SK-N-MC (cell line): ENCODE data around the gene GGT1.
"Not testable (repeated sequence)": the region's sequence is repeated elsewhere in the genome, so short reads cannot be mapped to it uniquely, and the experiment has no call there.

Source experiments
- EZH2 ChIP-seq: fragments of 200-600 bp; sonication (generic); IDR thresholded peaks from one replicate; pipeline ENCODE4 v1.6.1; 2017; ENCODE audit warnings: antibody characterized with exemption
- POLR2AphosphoS5 ChIP-seq: IDR thresholded peaks from 2 replicates; pipeline ENCODE4 v1.6.1; 2012; ENCODE audit warnings: mild to moderate bottlenecking, low read depth, low read length, borderline replicate concordance

DNA sequence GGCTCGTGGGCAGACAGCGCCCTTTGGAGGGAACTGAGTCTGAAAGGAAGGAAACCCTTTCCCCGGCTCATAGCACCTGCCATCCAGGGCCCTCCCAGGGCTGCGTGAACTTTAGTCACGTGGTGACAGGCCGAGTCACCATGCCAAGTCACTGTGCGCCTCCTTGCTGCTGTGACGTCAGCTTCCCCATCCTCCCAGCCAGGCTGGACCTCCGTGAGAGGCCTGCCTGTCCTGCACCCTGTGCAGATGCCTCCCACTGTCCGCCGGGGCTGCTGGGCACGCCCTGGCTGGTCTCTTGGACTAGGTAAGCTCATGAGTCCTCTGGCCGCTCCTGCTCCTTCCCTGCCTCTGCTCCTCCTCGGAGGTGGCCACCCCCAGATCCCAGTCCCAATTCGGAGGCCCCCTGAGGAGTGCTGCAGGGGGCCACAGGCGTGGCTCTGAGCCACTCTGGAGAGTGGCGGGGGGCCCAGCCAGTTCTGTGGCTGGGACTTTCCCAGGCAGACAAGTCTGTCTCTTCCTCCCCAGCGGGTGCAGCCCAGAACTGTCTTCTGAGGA lies 4.5 kb downstream of the GGT1 start:
- not testable (repeated sequence) for TF ChIP-seq POLR2AphosphoS5, EZH2
